BLaER1 treated with 17β-estradiol and CSF1 and Interleukin-3, amounts not matched to agents 10 nM and 100 nM (cell line): ENCODE data around the gene SRPX.

Experiments
- H3K27ac ChIP-seq, 11 experiments: shearing (Covaris generic); formaldehyde crosslinking; 2 replicates each; pipeline ENCODE4 v1.8.1; 2022
- H3K27me3 ChIP-seq, 11 experiments: shearing (Covaris generic); formaldehyde crosslinking; 2 replicates each; pipeline ENCODE4 v1.8.1; 2022
- H3K36me3 ChIP-seq, 11 experiments: shearing (Covaris generic); formaldehyde crosslinking; 2 replicates each; pipeline ENCODE4 v1.8.1; 2022
- H3K4me1 ChIP-seq, 10 experiments: shearing (Covaris generic); formaldehyde crosslinking; 2 replicates each; pipeline ENCODE4 v1.8.1; 2022
- H3K4me2 ChIP-seq, 11 experiments: shearing (Covaris generic); formaldehyde crosslinking; 2 replicates each; pipeline ENCODE4 v1.8.1; 2022
- H3K4me3 ChIP-seq, 10 experiments: shearing (Covaris generic); formaldehyde crosslinking; 2 replicates each; pipeline ENCODE4 v1.8.1; 2022
- H3K9ac ChIP-seq, 11 experiments: shearing (Covaris generic); formaldehyde crosslinking; 2 replicates each; pipeline ENCODE4 v1.8.1; 2022
- H3K9me3 ChIP-seq, 11 experiments: shearing (Covaris generic); formaldehyde crosslinking; replicated peaks in 1 of 11; 2 replicates each; pipeline ENCODE4 v1.8.1; 2022
- H4K20me1 ChIP-seq, 11 experiments: shearing (Covaris generic); formaldehyde crosslinking; 2 replicates each; pipeline ENCODE4 v1.8.1; 2022
- Cebpa-rat ChIP-seq, 11 experiments: shearing (Covaris generic); IDR thresholded peaks; 2 replicates each; pipeline ENCODE4 v1.8.1; 2022

Gene SRPX

GRCh38 chrX:38126179-38126578, 94.5 kb downstream of the SRPX start:
- Histone ChIP-seq H3K4me2 (peak overlapping the region in 3 of 11 experiments; percentile 2 to 19 (median 4); a peak in 1 of 22 replicates), H3K4me1 (peaks cover 0 to 17% (median 2%) of the 10 kb centered on the region in 10 experiments; a peak in 9 of 20 replicates), H3K27ac (no peak overlapping the region), H3K36me3 (no peaks in the 10 kb centered on the region), H3K27me3 (no peaks in the 10 kb centered on the region), H3K4me3 (no peak overlapping the region), H4K20me1 (no peaks in the 10 kb centered on the region), H3K9me3 (no peaks in the 10 kb centered on the region), H3K9ac (no peak overlapping the region)
- no peak for TF ChIP-seq Cebpa-rat (IDR thresholded peaks at IDR 0.05)

GRCh38 chrX:38124000-38124399, 96.7 kb downstream of the SRPX start:
- no peak for TF ChIP-seq Cebpa-rat (IDR thresholded peaks at IDR 0.05)
- no peak overlapping the region for H3K9ac ChIP-seq
- H3K27me3 ChIP-seq: no peaks in the 10 kb centered on the region
- peak overlapping the region in 1 of 11 experiments; percentile 50; a peak in 1 of 22 replicates for H3K4me2 ChIP-seq
- no peaks in the 10 kb centered on the region for H4K20me1 ChIP-seq
- no peak overlapping the region for H3K4me3 ChIP-seq
- no peaks in the 10 kb centered on the region for H3K36me3 ChIP-seq
- peaks cover 0 to 17% (median 2%) of the 10 kb centered on the region in 10 experiments; a peak in 9 of 20 replicates for H3K4me1 ChIP-seq
- no peak overlapping the region for H3K27ac ChIP-seq
- H3K9me3 ChIP-seq: no peaks in the 10 kb centered on the region

GRCh38 chrX:38117485-38117884, 103.2 kb downstream of the SRPX start:
- Histone ChIP-seq H3K36me3 (no peaks in the 10 kb centered on the region), H3K4me2 (no peak overlapping the region), H3K9ac (no peak overlapping the region), H4K20me1 (no peaks in the 10 kb centered on the region), H3K4me3 (no peak overlapping the region), H3K27ac (no peak overlapping the region), H3K9me3 (0 out of 22 replicates have a peak, but pooled peaks cover 0 to 5% (median 0%) of the 10 kb centered on the region in 11 experiments), H3K27me3 (no peaks in the 10 kb centered on the region), H3K4me1 (no peaks in the 10 kb centered on the region)
- no peak for TF ChIP-seq Cebpa-rat (IDR thresholded peaks at IDR 0.05)

- Histone ChIP-seq H4K20me1 (no peaks in the 10 kb centered on the region), H3K36me3 (no peaks in the 10 kb centered on the region), H3K4me3 (no peak overlapping the region), H3K9me3 (0 out of 22 replicates have a peak, but pooled peaks cover 0 to 5% (median 0%) of the 10 kb centered on the region in 11 experiments), H3K4me2 (no peak overlapping the region), H3K27me3 (no peaks in the 10 kb centered on the region), H3K27ac (no peak overlapping the region), H3K9ac (no peak overlapping the region), H3K4me1 (no peaks in the 10 kb centered on the region)
- TF ChIP-seq Cebpa-rat (IDR thresholded peaks at IDR 0.05): no peak
Observed at GRCh38 chrX:38116706-38117105, 104.0 kb downstream of the SRPX start.

DNA sequence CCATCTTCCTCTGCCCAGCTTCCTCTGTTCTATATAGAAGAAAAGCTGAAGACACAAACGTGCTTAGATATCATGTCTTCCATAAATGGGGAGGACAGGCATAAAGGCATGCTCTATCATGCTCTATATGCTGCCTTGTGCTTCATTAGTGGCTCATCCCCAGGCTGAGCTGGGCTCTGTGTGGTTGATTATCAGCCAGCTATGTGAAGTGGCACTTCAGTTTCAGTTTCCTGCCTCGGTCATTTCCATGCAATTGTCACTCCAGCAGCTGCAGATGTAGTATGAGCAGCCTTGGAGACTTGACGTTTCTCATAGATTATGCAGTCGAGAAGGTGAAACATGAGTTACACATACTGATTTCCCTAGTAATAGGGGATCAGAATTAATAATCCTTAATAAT, 108.1 kb downstream of the SRPX start:
- Histone ChIP-seq H3K27ac (no peak overlapping the region), H4K20me1 (no peaks in the 10 kb centered on the region), H3K4me3 (no peak overlapping the region), H3K9me3 (peaks cover 0 to 5% (median 0%) of the 10 kb centered on the region in 11 experiments; a peak in 1 of 22 replicates), H3K36me3 (no peaks in the 10 kb centered on the region), H3K27me3 (no peaks in the 10 kb centered on the region), H3K4me1 (peaks cover 8 to 22% (median 15%) of the 10 kb centered on the region in 10 experiments), H3K9ac (no peak overlapping the region), H3K4me2 (no peak overlapping the region)
- TF ChIP-seq Cebpa-rat (IDR thresholded peaks at IDR 0.05): no peak

GRCh38 chrX:38111196-38111595, 109.5 kb downstream of the SRPX start:
- peaks cover 8 to 31% (median 15%) of the 10 kb centered on the region in 10 experiments for H3K4me1 ChIP-seq
- no peak overlapping the region for H3K4me2 ChIP-seq

GRCh38 chrX:38110231-38110630, 110.4 kb downstream of the SRPX start:
- H3K4me3 ChIP-seq: no peak overlapping the region
- H3K27ac ChIP-seq: no peak overlapping the region
- H3K9ac ChIP-seq: no peak overlapping the region
- no peaks in the 10 kb centered on the region for H3K36me3 ChIP-seq
- H3K27me3 ChIP-seq: no peaks in the 10 kb centered on the region
- H4K20me1 ChIP-seq: no peaks in the 10 kb centered on the region
- no peak for TF ChIP-seq Cebpa-rat (IDR thresholded peaks at IDR 0.05)
- H3K4me2 ChIP-seq: peak overlapping the region in 1 of 11 experiments; percentile 13; a peak in 1 of 22 replicates
- peaks cover 8 to 32% (median 15%) of the 10 kb centered on the region in 10 experiments for H3K4me1 ChIP-seq
- H3K9me3 ChIP-seq: peaks cover 0 to 8% (median 0%) of the 10 kb centered on the region in 11 experiments; a peak in 1 of 22 replicates

More at GRCh38 chrX:38111196-38111595, 109.5 kb downstream of the SRPX start:
- Histone ChIP-seq H3K27me3 (no peaks in the 10 kb centered on the region), H3K36me3 (no peaks in the 10 kb centered on the region), H3K9me3 (peaks cover 0 to 8% (median 0%) of the 10 kb centered on the region in 11 experiments; a peak in 1 of 22 replicates), H3K4me3 (no peak overlapping the region), H4K20me1 (no peaks in the 10 kb centered on the region), H3K27ac (no peak overlapping the region), H3K9ac (no peak overlapping the region)
- no peak for TF ChIP-seq Cebpa-rat (IDR thresholded peaks at IDR 0.05)

GRCh38 chrX:38109042-38109898, 111.4 kb downstream of the SRPX start:
- Histone ChIP-seq H3K27me3 (no peaks in the 10 kb centered on the region), H3K9ac (no peak overlapping the region), H3K4me3 (no peak overlapping the region), H3K9me3 (peaks cover 0 to 8% (median 0%) of the 10 kb centered on the region in 11 experiments; a peak in 1 of 22 replicates), H3K27ac (peak overlapping the region in 1 of 11 experiments; percentile 19; a peak in 2 of 22 replicates), H3K4me1 (peaks cover 18 to 42% (median 24%) of the 10 kb centered on the region in 10 experiments), H4K20me1 (no peaks in the 10 kb centered on the region), H3K4me2 (peak overlapping the region in 6 of 11 experiments; percentile 8 to 47 (median 37); a peak in 12 of 22 replicates), H3K36me3 (no peaks in the 10 kb centered on the region)
- TF ChIP-seq Cebpa-rat (IDR thresholded peaks at IDR 0.05): no peak

- Histone ChIP-seq H3K9me3 (peaks cover 0 to 8% (median 0%) of the 10 kb centered on the region in 11 experiments; a peak in 1 of 22 replicates), H3K27ac (no peak overlapping the region; a peak in 2 of 22 replicates), H3K4me3 (no peak overlapping the region), H3K9ac (no peak overlapping the region), H4K20me1 (no peaks in the 10 kb centered on the region), H3K4me1 (peaks cover 23 to 51% (median 33%) of the 10 kb centered on the region in 10 experiments), H3K4me2 (peak overlapping the region in 10 of 11 experiments; percentile 19 to 44 (median 40); a peak in 16 of 22 replicates), H3K36me3 (no peaks in the 10 kb centered on the region), H3K27me3 (no peaks in the 10 kb centered on the region)
- no peak for TF ChIP-seq Cebpa-rat (IDR thresholded peaks at IDR 0.05)
Observed at GRCh38 chrX:38108364-38108763, 112.3 kb downstream of the SRPX start.
